ENCODE data around the gene HTR3D. TPM values are rescaled to one million over a fixed set of nuclear protein-coding genes. Genes with fewer than 3 reads are reported as not detected.

Gene HTR3D, protein sequence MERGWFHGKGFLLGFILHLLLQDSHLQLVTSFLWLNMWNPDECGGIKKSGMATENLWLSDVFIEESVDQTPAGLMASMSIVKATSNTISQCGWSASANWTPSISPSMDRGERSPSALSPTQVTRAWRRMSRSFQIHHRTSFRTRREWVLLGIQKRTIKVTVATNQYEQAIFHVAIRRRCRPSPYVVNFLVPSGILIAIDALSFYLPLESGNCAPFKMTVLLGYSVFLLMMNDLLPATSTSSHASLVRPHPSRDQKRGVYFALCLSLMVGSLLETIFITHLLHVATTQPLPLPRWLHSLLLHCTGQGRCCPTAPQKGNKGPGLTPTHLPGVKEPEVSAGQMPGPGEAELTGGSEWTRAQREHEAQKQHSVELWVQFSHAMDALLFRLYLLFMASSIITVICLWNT
- not detected for total RNA-seq

DNA sequence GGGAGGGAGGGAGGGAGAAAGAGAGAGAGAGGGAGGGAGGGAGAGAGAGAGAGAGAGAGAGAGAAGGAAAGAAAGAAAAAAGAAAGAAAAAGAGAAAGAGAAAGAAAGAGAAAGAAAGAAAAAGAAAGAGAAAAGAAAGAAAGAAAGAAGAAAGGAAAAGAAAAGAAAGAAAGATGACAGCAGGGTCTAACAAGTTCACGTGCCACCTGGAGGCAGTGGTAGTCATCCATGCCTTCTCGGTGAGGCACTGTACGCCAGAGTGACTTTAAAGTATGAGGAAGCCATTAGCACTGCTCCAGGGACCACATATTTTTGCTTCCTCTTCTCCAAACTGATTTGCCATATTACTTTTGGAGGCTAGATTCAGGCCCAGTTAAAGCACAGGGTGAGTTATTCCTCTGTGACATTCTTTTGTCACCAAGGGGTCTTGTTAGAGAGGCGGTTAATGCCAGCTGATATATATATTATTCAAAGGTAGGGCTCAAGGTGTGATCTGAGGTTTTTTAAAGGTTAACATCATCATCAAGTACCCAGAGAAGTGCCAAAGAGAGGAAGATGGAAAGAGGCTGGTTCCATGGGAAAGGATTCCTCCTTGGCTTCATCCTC is at the start of gene HTR3D:
TSS of gene HTR3D (plus strand) at position 556 of the 606 bp plus-strand sequence. CDS start at position 556, 0 bp downstream.

GRCh38 chr3:184017672-184018423 is 13.7 kb upstream of the HTR3D start, which contains the start of gene ABCC5:
TSS of gene ABCC5 (minus strand) at chr3:184017884. CDS start at chr3:184014392, 3,492 bp downstream.

DNA sequence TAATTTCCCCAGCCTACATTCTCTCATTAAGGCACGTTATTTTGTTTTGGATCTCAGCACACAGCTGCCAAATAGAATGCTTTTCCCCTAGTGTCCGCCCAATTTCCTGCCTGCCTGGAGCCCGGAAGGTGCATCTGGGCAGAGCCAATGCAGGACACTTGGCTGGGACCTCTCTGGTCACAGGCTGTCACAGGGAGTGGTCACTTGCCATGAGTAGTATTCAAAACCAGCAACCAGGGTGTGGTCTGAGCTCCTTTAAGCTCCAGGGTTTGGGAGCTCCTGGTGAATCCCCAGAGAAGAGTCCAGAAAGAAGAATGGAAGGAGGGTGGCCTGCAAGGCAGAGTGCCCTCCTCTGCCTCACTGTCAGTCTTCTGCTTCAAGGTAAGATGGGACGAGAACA is 21.2 kb downstream of the HTR3D start, which contains the start of gene HTR3C:
TSS of gene HTR3C (plus strand) at position 281 of the 400 bp plus-strand sequence. CDS start at position 315, 34 bp downstream.

Other genes starting within 250 kb of the HTR3D start
- 2.9 TPM for gene MAP6D1, start 206.2 kb upstream of the HTR3D start, total RNA-seq
- 40.1 TPM for gene PARL, start 146.9 kb upstream of the HTR3D start, total RNA-seq
- gene ABCC5, start 13.9 kb upstream of the HTR3D start, total RNA-seq, result 79.4 TPM
- not detected for gene HTR3C, start 21.3 kb downstream of the HTR3D start, total RNA-seq
- gene HTR3E, start 65.3 kb downstream of the HTR3D start, total RNA-seq, result not detected
- 44.0 TPM for gene EIF2B5, start 103.6 kb downstream of the HTR3D start, total RNA-seq
- 66.6 TPM for gene DVL3, start 123.6 kb downstream of the HTR3D start, total RNA-seq
- 273 TPM for gene AP2M1, start 143.1 kb downstream of the HTR3D start, total RNA-seq
- 60.0 TPM for gene ABCF3, start 154.5 kb downstream of the HTR3D start, total RNA-seq
- gene VWA5B2, start 197.8 kb downstream of the HTR3D start, total RNA-seq, result 1.2 TPM
- gene ALG3, start 217.2 kb downstream of the HTR3D start, total RNA-seq, result 27.2 TPM
- not detected for gene EEF1AKMT4, start 217.9 kb downstream of the HTR3D start, total RNA-seq
- 1.1 TPM for gene CAMK2N2, start 229.8 kb downstream of the HTR3D start, total RNA-seq
- gene ECE2, start 244.3 kb downstream of the HTR3D start, total RNA-seq, result 2.0 TPM

Measured in camera-type eye (tissue), 1 donor.